GM21423 (cell line): ENCODE results near the gene NUP210.

ENCODE experiments used
- ATAC-seq: cut with Tn5 transposase; IDR thresholded peaks from one replicate; pipeline ENCODE4 v1.9.1; 2021; ENCODE audit warnings: mild to moderate bottlenecking, moderate library complexity; ENCODE audit not compliant: unreplicated experiment

Gene NUP210

GRCh38 chr3:13407926-13408325, 12.2 kb downstream of the NUP210 start:
- ATAC-seq = no peak

- no peak for ATAC-seq
These were observed 12.6 kb downstream of the NUP210 start for GRCh38 chr3:13407475-13407874.

GRCh38 chr3:13406190-13406589, 13.9 kb downstream of the NUP210 start:
- no peak for ATAC-seq

- no peak for ATAC-seq
These were observed 14.5 kb downstream of the NUP210 start for GRCh38 chr3:13405614-13406013.

- ATAC-seq = no peak
These were observed 15.3 kb downstream of the NUP210 start for GRCh38 chr3:13404626-13405452.

GRCh38 chr3:13403847-13404246, 16.3 kb downstream of the NUP210 start:
- ATAC-seq = no peak

GRCh38 chr3:13403213-13403819, 16.8 kb downstream of the NUP210 start:
- no peak for ATAC-seq

- no peak for ATAC-seq
These were observed 19.0 kb downstream of the NUP210 start for GRCh38 chr3:13401149-13401548.

GRCh38 chr3:13400114-13400673, 19.9 kb downstream of the NUP210 start:
- no peak for ATAC-seq

GRCh38 chr3:13399603-13400002, 20.5 kb downstream of the NUP210 start:
- ATAC-seq = no peak

GRCh38 chr3:13397316-13397715, 22.8 kb downstream of the NUP210 start:
- no peak for ATAC-seq

- no peak for ATAC-seq
These were observed 25.8 kb downstream of the NUP210 start for GRCh38 chr3:13394363-13394762.

- no peak for ATAC-seq
These were observed 26.4 kb downstream of the NUP210 start for GRCh38 chr3:13393427-13394360.

- ATAC-seq = no peak
These were observed 28.8 kb downstream of the NUP210 start for GRCh38 chr3:13391308-13391707.

- ATAC-seq = no peak
These were observed 30.7 kb downstream of the NUP210 start for GRCh38 chr3:13389378-13389777.

GRCh38 chr3:13388816-13389215, 31.3 kb downstream of the NUP210 start:
- no peak for ATAC-seq

- no peak for ATAC-seq
These were observed 34.7 kb downstream of the NUP210 start for GRCh38 chr3:13385373-13385965.

GRCh38 chr3:13380971-13381370, 39.2 kb downstream of the NUP210 start:
- no peak for ATAC-seq

GRCh38 chr3:13379201-13379830, 40.8 kb downstream of the NUP210 start:
- no peak for ATAC-seq

GRCh38 chr3:13378155-13378554, 42.0 kb downstream of the NUP210 start:
- ATAC-seq = peak; percentile 81
